MM.1S (cell line): ENCODE measurements around the gene RPSA.

ENCODE experiments used
- DNase-seq: peaks from one replicate; pipeline ENCODE4 v3.0.0-alpha.2; 2015
- H2AFZ ChIP-seq: fragments of 300-600 bp; sonication (generic); 2 replicates; pipeline ENCODE4 v1.6.0; 2016; ENCODE audit warnings: antibody characterized with exemption, low read length
- H3F3A ChIP-seq: fragments of 300-600 bp; sonication (generic); 2 replicates; pipeline ENCODE4 v1.6.1; 2016; ENCODE audit warnings: mild to moderate bottlenecking, antibody characterized with exemption, low read length, moderate library complexity, mixed read lengths; ENCODE audit not compliant: insufficient read depth
- H3K27ac ChIP-seq: fragments of 300-600 bp; sonication (generic); 2 replicates; pipeline ENCODE4 v1.5.1; 2016; ENCODE audit warnings: mild to moderate bottlenecking, low read length
- H3K27me3 ChIP-seq: fragments of 300-600 bp; sonication (generic); replicated peaks from 2 replicates; pipeline ENCODE4 v1.6.0; 2016; ENCODE audit warnings: low read length; ENCODE audit not compliant: insufficient read depth
- H3K36me3 ChIP-seq: fragments of 300-600 bp; sonication (generic); replicated peaks from 2 replicates; pipeline ENCODE4 v1.6.1; 2016; ENCODE audit warnings: mild to moderate bottlenecking, low read length, mixed read lengths; ENCODE audit not compliant: insufficient read depth
- H3K4me1 ChIP-seq: fragments of 300-600 bp; sonication (generic); 2 replicates; pipeline ENCODE4 v1.6.1; 2016; ENCODE audit warnings: low read length, mixed read lengths
- H3K4me2 ChIP-seq: fragments of 300-600 bp; sonication (generic); 2 replicates; pipeline ENCODE4 v1.6.0; 2016; ENCODE audit warnings: low read depth, low read length
- H3K4me3 ChIP-seq: fragments of 300-600 bp; sonication (generic); 2 replicates; pipeline ENCODE4 v1.5.1; 2016; ENCODE audit warnings: low read length, mixed read lengths
- H3K79me2 ChIP-seq: fragments of 300-600 bp; sonication (generic); 2 replicates; pipeline ENCODE4 v1.6.1; 2016; ENCODE audit warnings: mixed run types, low read length, mixed read lengths
- H3K9ac ChIP-seq: fragments of 300-600 bp; sonication (generic); 2 replicates; pipeline ENCODE4 v1.6.1; 2016; ENCODE audit warnings: low read length, mixed read lengths
- H3K9me2 ChIP-seq: fragments of 300-600 bp; sonication (generic); replicated peaks from 2 replicates; pipeline ENCODE4 v1.6.1; 2016; ENCODE audit warnings: mild to moderate bottlenecking, low read length, mixed read lengths; ENCODE audit not compliant: insufficient read depth
- H3K9me3 ChIP-seq: fragments of 300-600 bp; sonication (generic); replicated peaks from 2 replicates; pipeline ENCODE4 v1.6.1; 2016; ENCODE audit warnings: mild to moderate bottlenecking, low read length, mixed read lengths; ENCODE audit not compliant: insufficient read depth
- H4K20me1 ChIP-seq: fragments of 300-600 bp; sonication (generic); 2 replicates; pipeline ENCODE4 v1.6.1; 2016; ENCODE audit warnings: mild to moderate bottlenecking, low read length, moderate library complexity, mixed read lengths; ENCODE audit not compliant: insufficient read depth
- CTCF ChIP-seq: fragments of 300-600 bp; sonication (generic); IDR thresholded peaks from 2 replicates; pipeline ENCODE4 v1.5.1; 2016; ENCODE audit warnings: antibody characterized with exemption, low read length, mixed read lengths
- EZH2 ChIP-seq: fragments of 300-600 bp; sonication (generic); optimal IDR thresholded peaks from 2 replicates; pipeline ENCODE3; 2017; ENCODE audit warnings: low read depth, mild to moderate bottlenecking, antibody characterized with exemption, low read length, mixed read lengths
- EZH2phosphoT487 ChIP-seq: fragments of 300-600 bp; sonication (generic); IDR thresholded peaks from 2 replicates; pipeline ENCODE4 v1.6.1; 2018; ENCODE audit warnings: antibody characterized with exemption, low read length

Gene RPSA

GRCh38 chr3:39379778-39380155 lies 26.8 kb upstream of the RPSA start:
- peaks cover 5% of the 10 kb centered on the region; the same call in 1 of the 2 replicates for H3K4me1 ChIP-seq

GRCh38 chr3:39381432-39381831 lies 25.1 kb upstream of the RPSA start:
- Histone ChIP-seq H3K27ac (no peak overlapping the region), H3K79me2 (peaks cover 28% of the 10 kb centered on the region), H3K9ac (no peak overlapping the region)

More at GRCh38 chr3:39379778-39380155, 26.8 kb upstream of the RPSA start:
- DNase-seq, result no peak
- Histone ChIP-seq H3K9me2 (no peaks in the 10 kb centered on the region), H3K79me2 (peaks cover 11% of the 10 kb centered on the region), H3K4me3 (no peak overlapping the region), H3K27ac (no peak overlapping the region), H3K27me3 (no peaks in the 10 kb centered on the region), H3K36me3 (no peaks in the 10 kb centered on the region), H2AFZ (no peak overlapping the region), H3K9ac (no peak overlapping the region), H3K9me3 (no peaks in the 10 kb centered on the region), H4K20me1 (no peaks in the 10 kb centered on the region), H3K4me2 (no peak overlapping the region), H3F3A (peaks cover 13% of the 10 kb centered on the region; the same call in 1 of the 2 replicates)
- no peak for TF ChIP-seq CTCF
- no peak for TF ChIP-seq EZH2
- no peak for TF ChIP-seq EZH2phosphoT487

GRCh38 chr3:39383045-39383880 lies 23.3 kb upstream of the RPSA start, which contains the start of gene SLC25A38:
TSS of gene SLC25A38 (plus strand) at chr3:39383370. CDS start at chr3:39383725, 355 bp downstream.
- Histone ChIP-seq H2AFZ (peak within 1 kb of the TSS; percentile 82), H3K9ac (peak within 1 kb of the TSS; percentile 98), H3K36me3 (no peaks in the 10 kb centered on the region), H3F3A (peaks cover 22% of the 10 kb centered on the region; the same call in 1 of the 2 replicates), H3K27ac (peak within 1 kb of the TSS; percentile 97), H3K27me3 (no peaks in the 10 kb centered on the region), H3K9me3 (no peaks in the 10 kb centered on the region), H3K9me2 (no peaks in the 10 kb centered on the region), H3K4me1 (peaks cover 35% of the 10 kb centered on the region), H3K4me3 (peak within 1 kb of the TSS; percentile 95), H3K4me2 (peak within 1 kb of the TSS; percentile 78), H3K79me2 (peaks cover 46% of the 10 kb centered on the region), H4K20me1 (peaks cover 15% of the 10 kb centered on the region)
- peak; percentile 92 for DNase-seq
- TF ChIP-seq EZH2 (no peak), CTCF (peak; percentile 38), EZH2phosphoT487 (no peak)

More at GRCh38 chr3:39381432-39381831, 25.1 kb upstream of the RPSA start:
- H4K20me1 ChIP-seq, result peaks cover 8% of the 10 kb centered on the region
- DNase-seq, result no peak
- no peak overlapping the region for H3K4me3 ChIP-seq
- no peaks in the 10 kb centered on the region for H3K36me3 ChIP-seq
- no peak overlapping the region for H3K4me2 ChIP-seq
- H3K9me2 ChIP-seq, result no peaks in the 10 kb centered on the region
- H2AFZ ChIP-seq, result no peak overlapping the region
- H3F3A ChIP-seq, result peaks cover 13% of the 10 kb centered on the region; the same call in 1 of the 2 replicates
- H3K27me3 ChIP-seq, result no peaks in the 10 kb centered on the region
- H3K4me1 ChIP-seq, result peaks cover 17% of the 10 kb centered on the region
- no peak for TF ChIP-seq EZH2phosphoT487
- TF ChIP-seq EZH2, result no peak
- no peak for TF ChIP-seq CTCF
- H3K9me3 ChIP-seq, result no peaks in the 10 kb centered on the region
